MM.1S (cell line): Measurements from ENCODE around the gene GULP1.
"Not testable (repeated sequence)": the region's sequence is repeated elsewhere in the genome, so short reads cannot be mapped to it uniquely, and the experiment has no call there.

ENCODE experiments used
- DNase-seq: peaks from one replicate; pipeline ENCODE4 v3.0.0-alpha.2; 2015
- H2AFZ ChIP-seq: fragments of 300-600 bp; sonication (generic); 2 replicates; pipeline ENCODE4 v1.6.0; 2016; ENCODE audit warnings: antibody characterized with exemption, low read length
- H3F3A ChIP-seq: fragments of 300-600 bp; sonication (generic); 2 replicates; pipeline ENCODE4 v1.6.1; 2016; ENCODE audit warnings: mild to moderate bottlenecking, antibody characterized with exemption, low read length, moderate library complexity, mixed read lengths; ENCODE audit not compliant: insufficient read depth
- H3K27ac ChIP-seq: fragments of 300-600 bp; sonication (generic); 2 replicates; pipeline ENCODE4 v1.5.1; 2016; ENCODE audit warnings: mild to moderate bottlenecking, low read length
- H3K27me3 ChIP-seq: fragments of 300-600 bp; sonication (generic); replicated peaks from 2 replicates; pipeline ENCODE4 v1.6.0; 2016; ENCODE audit warnings: low read length; ENCODE audit not compliant: insufficient read depth
- H3K36me3 ChIP-seq: fragments of 300-600 bp; sonication (generic); replicated peaks from 2 replicates; pipeline ENCODE4 v1.6.1; 2016; ENCODE audit warnings: mild to moderate bottlenecking, low read length, mixed read lengths; ENCODE audit not compliant: insufficient read depth
- H3K4me1 ChIP-seq: fragments of 300-600 bp; sonication (generic); 2 replicates; pipeline ENCODE4 v1.6.1; 2016; ENCODE audit warnings: low read length, mixed read lengths
- H3K4me2 ChIP-seq: fragments of 300-600 bp; sonication (generic); 2 replicates; pipeline ENCODE4 v1.6.0; 2016; ENCODE audit warnings: low read depth, low read length
- H3K4me3 ChIP-seq: fragments of 300-600 bp; sonication (generic); 2 replicates; pipeline ENCODE4 v1.5.1; 2016; ENCODE audit warnings: low read length, mixed read lengths
- H3K79me2 ChIP-seq: fragments of 300-600 bp; sonication (generic); 2 replicates; pipeline ENCODE4 v1.6.1; 2016; ENCODE audit warnings: mixed run types, low read length, mixed read lengths
- H3K9ac ChIP-seq: fragments of 300-600 bp; sonication (generic); 2 replicates; pipeline ENCODE4 v1.6.1; 2016; ENCODE audit warnings: low read length, mixed read lengths
- H3K9me2 ChIP-seq: fragments of 300-600 bp; sonication (generic); replicated peaks from 2 replicates; pipeline ENCODE4 v1.6.1; 2016; ENCODE audit warnings: mild to moderate bottlenecking, low read length, mixed read lengths; ENCODE audit not compliant: insufficient read depth
- H3K9me3 ChIP-seq: fragments of 300-600 bp; sonication (generic); replicated peaks from 2 replicates; pipeline ENCODE4 v1.6.1; 2016; ENCODE audit warnings: mild to moderate bottlenecking, low read length, mixed read lengths; ENCODE audit not compliant: insufficient read depth
- H4K20me1 ChIP-seq: fragments of 300-600 bp; sonication (generic); 2 replicates; pipeline ENCODE4 v1.6.1; 2016; ENCODE audit warnings: mild to moderate bottlenecking, low read length, moderate library complexity, mixed read lengths; ENCODE audit not compliant: insufficient read depth
- EZH2 ChIP-seq: fragments of 300-600 bp; sonication (generic); optimal IDR thresholded peaks from 2 replicates; pipeline ENCODE3; 2017; ENCODE audit warnings: low read depth, mild to moderate bottlenecking, antibody characterized with exemption, low read length, mixed read lengths
- EZH2phosphoT487 ChIP-seq: fragments of 300-600 bp; sonication (generic); IDR thresholded peaks from 2 replicates; pipeline ENCODE4 v1.6.1; 2018; ENCODE audit warnings: antibody characterized with exemption, low read length
- TF ChIP-seq, protein P1 (sequence below): fragments of 300-600 bp; sonication (generic); IDR thresholded peaks from 2 replicates; pipeline ENCODE4 v1.5.1; 2016; ENCODE audit warnings: antibody characterized with exemption, low read length, mixed read lengths

Gene GULP1

DNA sequence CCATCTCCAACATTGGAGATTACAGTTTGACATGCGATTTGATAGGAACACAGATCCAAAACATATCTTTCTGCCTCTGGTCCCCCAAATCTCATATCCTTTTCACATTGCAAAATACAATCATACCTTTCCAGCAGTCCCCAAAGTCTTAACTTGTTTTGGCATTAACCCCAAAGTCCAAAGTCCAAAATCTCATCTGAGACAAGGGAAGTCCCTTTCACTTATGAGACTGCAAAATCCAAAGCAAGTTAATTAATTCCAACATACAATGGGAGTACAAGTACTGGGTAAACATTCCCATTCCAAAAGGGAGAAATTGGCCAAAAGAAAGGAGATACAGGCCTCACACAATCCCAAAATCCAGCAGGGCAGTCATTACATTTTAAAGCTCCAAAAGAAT, 265.4 kb downstream of the GULP1 start:
- Histone ChIP-seq H3K36me3 (no peaks in the 10 kb centered on the region), H3K4me2 (no peak overlapping the region), H3K27ac (no peak overlapping the region), H3K4me1 (no peaks in the 10 kb centered on the region), H3K27me3 (no peaks in the 10 kb centered on the region), H3K9ac (no peak overlapping the region), H3K9me3 (no peaks in the 10 kb centered on the region), H2AFZ (no peak overlapping the region), H4K20me1 (no peaks in the 10 kb centered on the region), H3K79me2 (no peaks in the 10 kb centered on the region), H3K9me2 (no peaks in the 10 kb centered on the region), H3K4me3 (no peak overlapping the region), H3F3A (no peaks in the 10 kb centered on the region)
- no peak for DNase-seq
- TF ChIP-seq, protein P1, sequence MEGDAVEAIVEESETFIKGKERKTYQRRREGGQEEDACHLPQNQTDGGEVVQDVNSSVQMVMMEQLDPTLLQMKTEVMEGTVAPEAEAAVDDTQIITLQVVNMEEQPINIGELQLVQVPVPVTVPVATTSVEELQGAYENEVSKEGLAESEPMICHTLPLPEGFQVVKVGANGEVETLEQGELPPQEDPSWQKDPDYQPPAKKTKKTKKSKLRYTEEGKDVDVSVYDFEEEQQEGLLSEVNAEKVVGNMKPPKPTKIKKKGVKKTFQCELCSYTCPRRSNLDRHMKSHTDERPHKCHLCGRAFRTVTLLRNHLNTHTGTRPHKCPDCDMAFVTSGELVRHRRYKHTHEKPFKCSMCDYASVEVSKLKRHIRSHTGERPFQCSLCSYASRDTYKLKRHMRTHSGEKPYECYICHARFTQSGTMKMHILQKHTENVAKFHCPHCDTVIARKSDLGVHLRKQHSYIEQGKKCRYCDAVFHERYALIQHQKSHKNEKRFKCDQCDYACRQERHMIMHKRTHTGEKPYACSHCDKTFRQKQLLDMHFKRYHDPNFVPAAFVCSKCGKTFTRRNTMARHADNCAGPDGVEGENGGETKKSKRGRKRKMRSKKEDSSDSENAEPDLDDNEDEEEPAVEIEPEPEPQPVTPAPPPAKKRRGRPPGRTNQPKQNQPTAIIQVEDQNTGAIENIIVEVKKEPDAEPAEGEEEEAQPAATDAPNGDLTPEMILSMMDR: no peak
- TF ChIP-seq EZH2phosphoT487: no peak
- no peak for TF ChIP-seq EZH2

DNA sequence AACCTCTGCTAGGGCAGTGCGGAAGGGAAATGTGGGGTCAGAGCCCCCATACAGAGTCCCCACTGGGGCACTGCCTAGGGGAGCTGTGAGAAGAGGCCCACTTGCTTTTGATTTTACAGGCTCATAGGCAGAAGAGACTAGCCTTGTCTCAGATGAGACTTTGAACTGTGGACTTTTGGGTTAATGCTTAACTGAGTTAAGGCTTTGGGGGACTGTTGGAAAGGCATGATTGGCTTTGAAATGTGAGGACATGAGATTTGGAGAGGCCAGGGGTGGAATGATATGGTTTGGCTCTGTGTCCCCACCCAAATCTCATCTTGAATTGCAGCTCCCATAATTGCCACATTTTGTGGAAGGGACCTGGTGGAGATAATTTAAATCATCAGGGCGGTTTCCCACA, 267.8 kb downstream of the GULP1 start:
- not testable (repeated sequence) for H3K27me3 ChIP-seq, H3K9me3 ChIP-seq, H3K79me2 ChIP-seq, H4K20me1 ChIP-seq, H3K27ac ChIP-seq, H3F3A ChIP-seq, DNase-seq, H3K4me2 ChIP-seq, H3K9ac ChIP-seq, H3K9me2 ChIP-seq, H3K4me3 ChIP-seq, H3K36me3 ChIP-seq, H3K4me1 ChIP-seq, H2AFZ ChIP-seq

DNA sequence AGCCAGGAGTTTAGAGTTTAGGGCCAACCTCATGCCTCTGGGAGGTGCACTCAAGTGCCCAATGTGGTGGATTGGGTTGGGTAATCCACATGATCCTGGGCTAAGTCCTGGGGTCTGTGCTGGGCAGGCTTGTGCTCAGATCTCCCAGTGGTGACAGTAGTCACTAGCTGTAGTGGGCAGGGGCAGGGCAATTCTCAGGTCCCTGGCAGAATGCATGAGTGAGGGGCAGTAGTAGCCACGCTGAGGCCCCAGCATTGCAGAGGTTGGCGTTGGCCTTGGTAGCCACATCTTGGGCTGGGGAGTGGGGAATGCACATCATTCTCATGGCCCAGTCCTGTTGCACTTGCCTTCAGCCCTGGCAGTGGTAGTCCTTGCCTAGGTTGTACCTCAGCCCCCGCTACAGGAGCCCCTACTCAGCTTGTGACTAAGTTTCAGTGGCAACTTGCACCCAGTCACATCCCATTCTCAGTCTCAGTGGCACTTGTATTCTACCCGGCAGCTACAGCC, 269.9 kb downstream of the GULP1 start:
- Histone ChIP-seq H3K4me1 (no peaks in the 10 kb centered on the region), H3K9me3 (no peaks in the 10 kb centered on the region), H3K9me2 (no peaks in the 10 kb centered on the region), H3F3A (no peaks in the 10 kb centered on the region), H3K9ac (no peak overlapping the region), H3K79me2 (no peaks in the 10 kb centered on the region), H3K4me2 (no peak overlapping the region), H3K27ac (no peak overlapping the region), H3K4me3 (no peak overlapping the region), H3K27me3 (no peaks in the 10 kb centered on the region), H2AFZ (no peak overlapping the region), H4K20me1 (no peaks in the 10 kb centered on the region), H3K36me3 (no peaks in the 10 kb centered on the region)
- TF ChIP-seq EZH2: no peak
- no peak for TF ChIP-seq EZH2phosphoT487
- TF ChIP-seq, protein P1: no peak
- no peak for DNase-seq

DNA sequence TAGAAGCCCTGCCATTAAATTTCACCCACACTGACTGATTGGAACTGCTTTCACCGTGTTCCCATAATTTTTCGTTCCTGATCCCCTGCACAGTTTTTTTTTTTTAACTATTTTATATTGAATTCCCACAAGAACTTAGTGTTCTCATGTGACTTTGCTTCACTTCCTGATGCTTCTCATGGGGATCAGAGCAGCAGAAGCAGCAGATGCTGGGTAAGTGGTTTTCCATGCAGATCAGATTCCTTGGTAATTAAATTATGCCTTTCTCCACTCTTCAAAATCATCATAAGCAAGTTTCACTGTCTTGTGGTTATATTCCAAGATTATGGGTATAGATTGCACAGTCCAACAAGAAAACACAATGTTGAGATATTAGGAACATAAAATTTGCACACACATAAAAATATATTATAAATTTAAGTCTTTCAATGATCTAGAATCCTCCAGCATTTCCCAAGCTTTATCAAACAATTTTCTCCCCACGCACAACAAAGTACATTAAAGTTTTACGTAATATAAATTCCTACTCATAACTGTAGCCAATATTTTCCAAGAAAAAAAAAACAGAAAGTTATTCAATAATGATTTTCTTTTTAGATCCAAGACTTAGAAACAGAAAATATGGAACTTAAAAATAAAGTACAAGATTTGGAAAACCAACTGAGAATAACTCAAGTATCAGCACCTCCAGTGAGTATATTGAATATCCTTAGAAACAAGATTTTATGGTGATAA, 277.9 kb downstream of the GULP1 start:
- Histone ChIP-seq H3K4me3 (no peak overlapping the region), H3K9me3 (no peaks in the 10 kb centered on the region), H3F3A (no peaks in the 10 kb centered on the region), H3K4me1 (no peaks in the 10 kb centered on the region), H3K4me2 (no peak overlapping the region), H3K9me2 (no peaks in the 10 kb centered on the region), H2AFZ (no peak overlapping the region), H3K27ac (no peak overlapping the region), H4K20me1 (no peaks in the 10 kb centered on the region), H3K36me3 (no peaks in the 10 kb centered on the region), H3K27me3 (no peaks in the 10 kb centered on the region), H3K9ac (no peak overlapping the region), H3K79me2 (no peaks in the 10 kb centered on the region)
- TF ChIP-seq EZH2phosphoT487 (no peak), EZH2 (no peak)
- TF ChIP-seq, protein P1: no peak
- DNase-seq: no peak
